SH-SY5Y (cell line): ENCODE data around the gene PTPRG.

ENCODE experiments used
- GATA2 ChIP-seq: IDR thresholded peaks from 2 replicates; pipeline ENCODE4 v1.6.1; 2011; ENCODE audit warnings: mild to moderate bottlenecking, low read depth, low read length
- GATA3 ChIP-seq: IDR thresholded peaks from 2 replicates; pipeline ENCODE4 v1.6.1; 2011; ENCODE audit warnings: low read depth, mild to moderate bottlenecking, low read length, moderate library complexity

DNA sequence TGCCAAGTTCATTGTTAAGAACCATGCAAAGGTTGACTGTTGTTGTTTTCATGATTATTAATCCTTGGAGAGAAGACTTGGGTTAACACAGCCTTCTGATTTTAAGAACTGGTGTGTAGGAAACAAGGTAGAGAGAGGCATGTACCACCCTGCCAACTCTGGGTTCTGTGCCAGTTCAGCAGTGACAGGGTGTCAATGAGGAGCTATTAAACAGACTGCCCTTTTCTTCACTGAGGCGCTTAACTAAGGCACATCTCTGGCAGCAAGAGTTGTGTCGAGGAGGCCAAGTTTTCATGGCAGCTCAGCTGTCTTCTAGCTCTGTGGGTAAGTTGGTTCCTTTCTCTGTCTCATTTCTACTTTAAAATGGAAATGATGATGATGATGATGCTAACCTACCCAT lies 694.4 kb downstream of the PTPRG start:
- TF ChIP-seq GATA2 (no peak), GATA3 (no peak)
